Vagina (tissue), 2 donors: Measurements from ENCODE around the gene ADAM15.

ENCODE experiments used
- CTCF ChIP-seq, 3 experiments: fragments of 450-650 bp in 2 of 3; fragments of 200-600 bp in 1 of 3; sonication (generic) in 1 of 3; IDR thresholded peaks; one replicate each; pipeline ENCODE4 v1.5.1; 2017 to 2019; ENCODE audit warnings: antibody characterized with exemption in 3 of 3, mild to moderate bottlenecking in 2 of 3, moderate library complexity in 2 of 3
- POLR2A ChIP-seq, 2 donors: fragments of 450-650 bp; IDR thresholded peaks; one replicate each; pipeline ENCODE4 v1.6.1; 2017; ENCODE audit warnings: antibody characterized with exemption in 2 of 2, mild to moderate bottlenecking in 2 of 2, moderate library complexity in 2 of 2
- POLR2AphosphoS5 ChIP-seq, 2 donors: sonication (generic); formaldehyde crosslinking; IDR thresholded peaks; one replicate each; pipeline ENCODE4 v1.9.0; 2017; ENCODE audit warnings: antibody characterized with exemption in 2 of 2, mild to moderate bottlenecking in 2 of 2, low read depth in 1 of 2; ENCODE audit not compliant: insufficient read depth in 1 of 2

GRCh38 chr1:155017946-155018316 is 33.2 kb upstream of the ADAM15 start:
- TF ChIP-seq CTCF (IDR thresholded peaks at IDR 0.05), result no peak
- TF ChIP-seq POLR2AphosphoS5 (IDR thresholded peaks at IDR 0.05; ENCODE audit: insufficient read depth in 1 of 2, low read depth in 1 of 2), result no peak
- TF ChIP-seq POLR2A (IDR thresholded peaks at IDR 0.05), result no peak
